ENCODE results near the gene RREB1.

Gene RREB1

DNA sequence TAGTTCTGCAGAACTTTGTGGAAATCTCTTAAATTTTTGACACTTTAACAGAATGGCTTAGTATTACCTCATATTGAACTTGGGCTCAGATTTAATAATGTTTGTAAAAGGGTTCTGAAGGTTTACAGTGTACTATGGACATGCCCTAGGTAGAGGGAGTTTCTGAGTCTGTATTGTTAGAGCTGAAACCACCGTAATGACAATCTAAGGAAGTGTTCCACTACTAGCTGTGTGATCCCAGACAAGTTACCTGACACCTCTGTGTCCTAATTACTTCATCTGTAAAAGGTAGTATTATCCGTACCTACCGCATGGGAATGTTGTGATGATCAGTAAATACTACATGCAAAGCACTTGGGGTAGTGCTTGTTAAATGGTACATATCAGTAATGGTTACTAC is 86.9 kb downstream of the RREB1 start:
- Histone ChIP-seq H3K9me3 (no peaks in the 10 kb centered on the region), H3K36me3 (peaks cover 24% of the 10 kb centered on the region), H3K27ac (no peak overlapping the region), H3K4me1 (ENCODE audit: control insufficient read depth in 1 of 2, insufficient read depth in 1 of 2, low read depth in 1 of 2, low read length in 1 of 2) (no peaks in the 10 kb centered on the region), H3K27me3 (no peaks in the 10 kb centered on the region), H3K4me3 (ENCODE audit: low read depth in 1 of 2, low read length in 1 of 2) (no peak overlapping the region)
- TF ChIP-seq, protein P1, sequence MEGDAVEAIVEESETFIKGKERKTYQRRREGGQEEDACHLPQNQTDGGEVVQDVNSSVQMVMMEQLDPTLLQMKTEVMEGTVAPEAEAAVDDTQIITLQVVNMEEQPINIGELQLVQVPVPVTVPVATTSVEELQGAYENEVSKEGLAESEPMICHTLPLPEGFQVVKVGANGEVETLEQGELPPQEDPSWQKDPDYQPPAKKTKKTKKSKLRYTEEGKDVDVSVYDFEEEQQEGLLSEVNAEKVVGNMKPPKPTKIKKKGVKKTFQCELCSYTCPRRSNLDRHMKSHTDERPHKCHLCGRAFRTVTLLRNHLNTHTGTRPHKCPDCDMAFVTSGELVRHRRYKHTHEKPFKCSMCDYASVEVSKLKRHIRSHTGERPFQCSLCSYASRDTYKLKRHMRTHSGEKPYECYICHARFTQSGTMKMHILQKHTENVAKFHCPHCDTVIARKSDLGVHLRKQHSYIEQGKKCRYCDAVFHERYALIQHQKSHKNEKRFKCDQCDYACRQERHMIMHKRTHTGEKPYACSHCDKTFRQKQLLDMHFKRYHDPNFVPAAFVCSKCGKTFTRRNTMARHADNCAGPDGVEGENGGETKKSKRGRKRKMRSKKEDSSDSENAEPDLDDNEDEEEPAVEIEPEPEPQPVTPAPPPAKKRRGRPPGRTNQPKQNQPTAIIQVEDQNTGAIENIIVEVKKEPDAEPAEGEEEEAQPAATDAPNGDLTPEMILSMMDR (IDR thresholded peaks at IDR 0.05) = no peak

DNA sequence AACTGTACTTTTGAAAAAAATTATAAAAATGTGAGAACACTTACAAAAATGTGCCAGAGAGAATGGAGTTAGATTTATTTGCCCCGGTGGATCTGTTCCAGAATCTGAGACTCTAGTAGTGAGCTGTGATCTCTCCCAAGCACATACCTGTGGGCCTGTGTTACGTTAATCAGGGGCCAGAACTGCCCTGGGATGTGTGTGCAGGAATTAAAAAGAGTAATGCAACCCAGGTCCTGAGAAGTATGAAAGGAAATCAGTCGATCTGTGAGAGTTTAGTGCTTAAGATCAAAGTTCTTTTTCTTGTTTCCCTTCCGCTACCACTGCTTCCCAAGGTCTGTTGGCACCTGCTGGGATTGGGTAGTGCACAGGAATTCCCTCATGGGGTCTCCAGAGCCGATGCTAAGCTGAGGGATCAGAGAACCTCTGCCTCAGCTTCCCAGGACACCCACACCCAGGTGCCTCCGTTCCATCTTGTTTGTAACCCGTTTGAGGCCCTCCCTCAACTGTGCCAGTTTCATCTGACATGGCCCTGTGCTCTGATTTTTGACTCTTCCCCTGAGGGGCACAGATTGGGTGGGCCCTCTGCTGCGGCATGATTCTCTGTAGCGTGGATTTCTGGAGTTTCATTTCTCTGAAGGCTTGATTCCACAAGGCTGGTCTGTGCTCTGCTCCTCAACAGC is 87.7 kb downstream of the RREB1 start:
- TF ChIP-seq, protein P1 (IDR thresholded peaks at IDR 0.05) = no peak
- Histone ChIP-seq H3K27ac (no peak overlapping the region), H3K4me1 (ENCODE audit: control insufficient read depth in 1 of 2, insufficient read depth in 1 of 2, low read depth in 1 of 2, low read length in 1 of 2) (no peaks in the 10 kb centered on the region), H3K9me3 (no peaks in the 10 kb centered on the region), H3K4me3 (ENCODE audit: low read depth in 1 of 2, low read length in 1 of 2) (no peak overlapping the region), H3K27me3 (no peaks in the 10 kb centered on the region), H3K36me3 (peaks cover 17% of the 10 kb centered on the region)

DNA sequence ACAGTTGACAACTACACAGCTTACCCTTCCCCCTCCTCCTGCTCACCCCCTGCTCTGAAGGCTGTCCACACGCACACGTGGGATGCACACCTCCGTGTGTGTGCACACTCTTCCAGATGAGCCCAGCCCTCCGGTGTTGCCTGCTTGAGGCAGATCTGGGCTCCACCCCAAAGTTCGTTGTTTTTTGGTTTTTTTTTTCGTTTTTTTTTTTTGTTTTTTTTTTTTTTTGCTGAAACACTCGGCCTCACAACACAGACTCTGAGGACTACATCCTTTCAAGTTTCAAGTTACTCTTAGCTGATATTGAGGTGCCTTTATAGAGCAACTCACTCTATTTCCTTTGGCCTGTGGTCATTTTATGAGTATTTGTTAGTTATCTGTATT is 88.2 kb downstream of the RREB1 start:
- peaks cover 0 to 2% of the 10 kb centered on the region in 2 experiments for H3K4me1 ChIP-seq (ENCODE audit: control insufficient read depth in 1 of 2, insufficient read depth in 1 of 2, low read depth in 1 of 2, low read length in 1 of 2)
- H3K27ac ChIP-seq = no peak overlapping the region
- H3K9me3 ChIP-seq = no peaks in the 10 kb centered on the region
- TF ChIP-seq, protein P1 (IDR thresholded peaks at IDR 0.05) = no peak
- no peak overlapping the region for H3K4me3 ChIP-seq (ENCODE audit: low read depth in 1 of 2, low read length in 1 of 2)
- H3K27me3 ChIP-seq = no peaks in the 10 kb centered on the region
- peaks cover 12% of the 10 kb centered on the region for H3K36me3 ChIP-seq

DNA sequence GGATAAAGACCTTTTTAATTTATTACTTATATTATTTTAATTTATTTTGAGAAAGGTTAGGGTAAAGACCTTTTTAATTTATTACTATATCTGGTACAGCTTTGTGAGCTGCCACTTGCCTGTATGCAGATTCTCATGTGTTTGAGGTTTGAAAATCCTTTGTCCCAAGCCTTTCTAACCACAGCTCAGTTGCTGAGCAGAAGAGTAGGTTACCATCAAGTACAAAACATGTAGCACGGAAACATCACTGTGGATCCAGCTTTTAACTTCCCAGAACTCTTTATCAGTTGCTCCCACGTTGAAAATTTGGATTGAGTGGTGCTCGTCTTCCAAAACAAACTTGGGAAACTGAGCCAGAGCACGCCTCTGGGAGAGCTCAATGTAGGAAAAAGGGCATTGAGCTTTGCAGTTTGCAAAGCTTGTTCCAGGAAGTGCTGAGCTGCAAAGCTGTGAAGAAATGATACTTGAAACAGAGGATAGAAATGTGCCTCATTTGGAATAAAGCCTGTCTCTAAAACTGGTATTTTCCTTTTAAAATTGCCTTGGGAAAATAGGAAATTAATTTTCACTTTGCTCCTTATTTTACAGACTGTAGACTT is 89.0 kb downstream of the RREB1 start:
- Histone ChIP-seq H3K27ac (no peak overlapping the region), H3K4me1 (ENCODE audit: control insufficient read depth in 1 of 2, insufficient read depth in 1 of 2, low read depth in 1 of 2, low read length in 1 of 2) (peaks cover 5 to 10% of the 10 kb centered on the region in 2 experiments), H3K36me3 (peaks cover 11% of the 10 kb centered on the region), H3K9me3 (no peaks in the 10 kb centered on the region), H3K27me3 (no peaks in the 10 kb centered on the region), H3K4me3 (ENCODE audit: low read depth in 1 of 2, low read length in 1 of 2) (no peak overlapping the region)
- TF ChIP-seq, protein P1 (IDR thresholded peaks at IDR 0.05) = no peak

DNA sequence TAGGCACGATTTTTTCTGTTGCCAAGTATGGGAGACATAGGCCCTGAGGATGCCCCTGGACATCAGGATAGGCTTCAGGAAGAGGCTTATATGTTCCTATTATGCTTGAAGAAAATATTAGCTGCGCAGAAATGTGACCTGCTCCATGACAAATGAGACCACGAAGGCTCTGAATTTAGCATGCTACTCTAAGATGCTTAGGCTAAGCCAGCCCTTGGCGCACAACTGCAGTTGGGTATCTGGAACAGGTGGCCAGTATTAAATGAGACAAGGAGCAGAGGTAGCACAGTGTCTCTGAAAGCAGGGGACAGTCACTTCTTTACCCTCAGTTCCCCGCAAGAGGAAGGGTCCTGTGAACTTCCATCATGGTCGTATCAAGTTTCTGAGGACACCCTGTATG is 90.0 kb downstream of the RREB1 start:
- Histone ChIP-seq H3K36me3 (peaks cover 8% of the 10 kb centered on the region), H3K4me1 (ENCODE audit: control insufficient read depth in 1 of 2, insufficient read depth in 1 of 2, low read depth in 1 of 2, low read length in 1 of 2) (peaks cover 14 to 19% of the 10 kb centered on the region in 2 experiments), H3K27ac (no peak overlapping the region), H3K4me3 (ENCODE audit: low read depth in 1 of 2, low read length in 1 of 2) (no peak overlapping the region), H3K9me3 (no peaks in the 10 kb centered on the region), H3K27me3 (no peaks in the 10 kb centered on the region)
- TF ChIP-seq, protein P1 (IDR thresholded peaks at IDR 0.05) = no peak
